OCI-LY7 (cell line): ENCODE data around the gene ATP5F1D.

Source experiments
- EZH2phosphoT487 ChIP-seq: fragments of 200-600 bp; sonication (generic); IDR thresholded peaks from 2 replicates; pipeline ENCODE4 v1.6.1; 2018; ENCODE audit warnings: low read depth, borderline replicate concordance, mild to moderate bottlenecking, mixed run types, antibody characterized with exemption, low read length, moderate library complexity, mixed read lengths
- TF ChIP-seq, protein P1 (sequence below): fragments of 200-600 bp; sonication (generic); conservative IDR thresholded peaks from 2 replicates; pipeline ENCODE4 v1.5.1; 2014; ENCODE audit warnings: mild to moderate bottlenecking, antibody characterized with exemption, low read length, moderate library complexity, mixed read lengths

GRCh38 chr19:1240925-1241324, 626 bp upstream of the ATP5F1D start:
- TF ChIP-seq, protein P1, sequence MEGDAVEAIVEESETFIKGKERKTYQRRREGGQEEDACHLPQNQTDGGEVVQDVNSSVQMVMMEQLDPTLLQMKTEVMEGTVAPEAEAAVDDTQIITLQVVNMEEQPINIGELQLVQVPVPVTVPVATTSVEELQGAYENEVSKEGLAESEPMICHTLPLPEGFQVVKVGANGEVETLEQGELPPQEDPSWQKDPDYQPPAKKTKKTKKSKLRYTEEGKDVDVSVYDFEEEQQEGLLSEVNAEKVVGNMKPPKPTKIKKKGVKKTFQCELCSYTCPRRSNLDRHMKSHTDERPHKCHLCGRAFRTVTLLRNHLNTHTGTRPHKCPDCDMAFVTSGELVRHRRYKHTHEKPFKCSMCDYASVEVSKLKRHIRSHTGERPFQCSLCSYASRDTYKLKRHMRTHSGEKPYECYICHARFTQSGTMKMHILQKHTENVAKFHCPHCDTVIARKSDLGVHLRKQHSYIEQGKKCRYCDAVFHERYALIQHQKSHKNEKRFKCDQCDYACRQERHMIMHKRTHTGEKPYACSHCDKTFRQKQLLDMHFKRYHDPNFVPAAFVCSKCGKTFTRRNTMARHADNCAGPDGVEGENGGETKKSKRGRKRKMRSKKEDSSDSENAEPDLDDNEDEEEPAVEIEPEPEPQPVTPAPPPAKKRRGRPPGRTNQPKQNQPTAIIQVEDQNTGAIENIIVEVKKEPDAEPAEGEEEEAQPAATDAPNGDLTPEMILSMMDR, result no peak
- TF ChIP-seq EZH2phosphoT487, result no peak
